H1 (cell line): ENCODE data around the gene CNRIP1. TPM values are rescaled to one million over a fixed set of nuclear protein-coding genes. Genes with fewer than 3 reads are reported as not detected.
"Not testable (repeated sequence)": the region's sequence is repeated elsewhere in the genome, so short reads cannot be mapped to it uniquely, and the experiment has no call there.

Experiments used
- CTCF ChIA-PET: fragments of 300-600 bp; sonication (Branson Sonifier 250); formaldehyde crosslinking; loops from one replicate; lab custom pipeline; 2021; ENCODE audit not compliant: partially characterized antibody; lab: Charles Lee
- POLR2A ChIA-PET: fragments of 300-600 bp; sonication (Branson Sonifier 250); formaldehyde crosslinking; loops from one replicate; lab custom pipeline; 2021; ENCODE audit warnings: inconsistent platforms; ENCODE audit not compliant: partially characterized antibody; lab: Charles Lee
- DNase-seq, 2 experiments: peaks; one replicate each; pipeline versions ENCODE4 v3.0.0 to v3.0.0-alpha.2; 2010 to 2022; ENCODE audit warnings: low spot score in 2 of 2, low read depth in 1 of 2, mixed read lengths in 1 of 2
- FAIRE-seq: peaks from 2 replicates; lab custom pipeline; 2011; peaks lifted over from hg19 to GRCh38; lab: Jason Lieb, UNC
- H2AFZ ChIP-seq: 2 replicates; pipeline ENCODE4 v1.8.1; 2012; ENCODE audit warnings: low read length, inconsistent platforms
- H2AK5ac ChIP-seq: 2 replicates; pipeline ENCODE4 v1.6.1; 2013; ENCODE audit warnings: low read depth, low read length
- H2BK120ac ChIP-seq: replicated peaks from 2 replicates; pipeline ENCODE3; 2013; ENCODE audit warnings: low read depth, low read length, inconsistent platforms
- H2BK12ac ChIP-seq: 2 replicates; pipeline ENCODE4 v1.6.1; 2013; ENCODE audit warnings: low read depth, low read length
- H2BK15ac ChIP-seq: 2 replicates; pipeline ENCODE4 v1.6.1; 2013; ENCODE audit warnings: low read length
- H2BK20ac ChIP-seq: 2 replicates; pipeline ENCODE4 v1.6.1; 2013; ENCODE audit warnings: low read length
- H2BK5ac ChIP-seq: 2 replicates; pipeline ENCODE4 v1.6.1; 2013; ENCODE audit warnings: low read depth, low read length
- H3K14ac ChIP-seq: 2 replicates; pipeline ENCODE4 v1.6.1; 2013; ENCODE audit warnings: inconsistent platforms; ENCODE audit not compliant: insufficient read length
- H3K18ac ChIP-seq: 2 replicates; pipeline ENCODE4 v1.6.1; 2013; ENCODE audit warnings: low read length; ENCODE audit errors: extremely low read depth
- H3K23ac ChIP-seq: 2 replicates; pipeline ENCODE4 v1.6.1; 2013; ENCODE audit warnings: inconsistent platforms; ENCODE audit not compliant: insufficient read length
- H3K23me2 ChIP-seq: 2 replicates; pipeline ENCODE4 v1.6.1; 2013; ENCODE audit warnings: low read depth, low read length
- H3K27ac ChIP-seq: 2 replicates; pipeline ENCODE4 v1.6.1; 2011; ENCODE audit warnings: low read depth, low read length, inconsistent platforms
- H3K27me3 ChIP-seq, 4 experiments: replicated peaks in 1 of 4; 1 replicate in 1 of 4; 2 replicates in 3 of 4; pipeline versions ENCODE4 v1.6.1 to v1.8.1; 2011 to 2013; ENCODE audit warnings: low read length in 3 of 4, mild to moderate bottlenecking in 3 of 4, inconsistent platforms in 2 of 4, mixed read lengths in 2 of 4, moderate library complexity in 1 of 4; ENCODE audit not compliant: control insufficient read depth in 3 of 4, insufficient read depth in 3 of 4; ENCODE audit errors: extremely low read depth in 1 of 4
- H3K36me3 ChIP-seq, 4 experiments: 2 replicates each; pipeline versions ENCODE4 v1.6.1 to v1.8.1; 2011 to 2013; ENCODE audit warnings: mild to moderate bottlenecking in 4 of 4, low read length in 3 of 4, moderate library complexity in 2 of 4, control low read depth in 1 of 4, inconsistent platforms in 1 of 4; ENCODE audit not compliant: insufficient read depth in 4 of 4, control insufficient read depth in 2 of 4
- H3K4ac ChIP-seq: replicated peaks from 2 replicates; pipeline ENCODE3; 2013; ENCODE audit warnings: low read length, low read depth, mixed read lengths, inconsistent platforms; ENCODE audit not compliant: insufficient read length
- H3K4me1 ChIP-seq, 4 experiments: replicated peaks in 1 of 4; 1 replicate in 1 of 4; 2 replicates in 3 of 4; pipeline versions ENCODE4 v1.6.1 to v1.8.1; 2011 to 2013; ENCODE audit warnings: low read length in 3 of 4, inconsistent platforms in 2 of 4, mixed read lengths in 1 of 4; ENCODE audit not compliant: insufficient read depth in 4 of 4, control insufficient read depth in 3 of 4
- H3K4me2 ChIP-seq, 2 experiments: 2 replicates each; pipeline versions ENCODE4 v1.6.1 to v1.8.1; 2011 to 2013; ENCODE audit warnings: low read depth in 2 of 2, low read length in 2 of 2, control low read depth in 1 of 2, inconsistent platforms in 1 of 2, mild to moderate bottlenecking in 1 of 2; ENCODE audit not compliant: insufficient read depth in 1 of 2
- H3K4me3 ChIP-seq, 4 experiments: fragments of 200-600, 300-600 bp in 1 of 4; sonication (generic), shearing (Covaris generic), sonication (Bioruptor Twin) in 1 of 4; 2 replicates each; pipeline versions ENCODE4 v1.5.1 to v1.8.1; 2011 to 2016; ENCODE audit warnings: low read length in 4 of 4, low read depth in 3 of 4, control low read depth in 2 of 4, inconsistent platforms in 2 of 4, mild to moderate bottlenecking in 2 of 4, mixed read lengths in 1 of 4, moderate library complexity in 1 of 4; ENCODE audit not compliant: insufficient read depth in 2 of 4; ENCODE audit errors: extremely low read depth in 1 of 4
- H3K56ac ChIP-seq: replicated peaks from 2 replicates; pipeline ENCODE3; 2013; ENCODE audit warnings: low read depth, mild to moderate bottlenecking, mixed read lengths, low read length, inconsistent platforms; ENCODE audit not compliant: insufficient read length
- H3K79me1 ChIP-seq: 2 replicates; pipeline ENCODE4 v1.6.1; 2013; ENCODE audit warnings: low read depth, low read length, control low read depth
- H3K79me2 ChIP-seq, 2 experiments: 2 replicates each; pipeline versions ENCODE4 v1.6.1 to v1.8.1; 2012 to 2013; ENCODE audit warnings: low read length in 2 of 2, mild to moderate bottlenecking in 2 of 2, inconsistent platforms in 1 of 2; ENCODE audit not compliant: insufficient read depth in 2 of 2, control insufficient read depth in 1 of 2
- H3K9ac ChIP-seq, 4 experiments: replicated peaks in 1 of 4; 1 replicate in 1 of 4; 2 replicates in 3 of 4; pipeline versions ENCODE4 v1.6.1 to v1.8.1; 2011 to 2013; ENCODE audit warnings: low read depth in 3 of 4, low read length in 3 of 4, control low read depth in 2 of 4, mild to moderate bottlenecking in 2 of 4, moderate library complexity in 2 of 4, inconsistent platforms in 1 of 4; ENCODE audit errors: extremely low read depth in 1 of 4
- H3K9me3 ChIP-seq, 2 experiments: 2 replicates each; pipeline versions ENCODE4 v1.6.1 to v1.8.1; 2012 to 2013; ENCODE audit warnings: mild to moderate bottlenecking in 2 of 2, moderate library complexity in 2 of 2, control low read depth in 1 of 2, inconsistent platforms in 1 of 2, low read depth in 1 of 2, low read length in 1 of 2, mixed read lengths in 1 of 2; ENCODE audit not compliant: insufficient read depth in 2 of 2
- H4K20me1 ChIP-seq, 2 experiments: replicated peaks in 1 of 2; 2 replicates each; pipeline versions ENCODE3 to v1.8.1; 2011 to 2013; ENCODE audit warnings: inconsistent platforms in 2 of 2, low read length in 2 of 2, mild to moderate bottlenecking in 1 of 2; ENCODE audit not compliant: insufficient read depth in 2 of 2, control insufficient read depth in 1 of 2
- H4K5ac ChIP-seq: 2 replicates; pipeline ENCODE4 v1.6.1; 2013; ENCODE audit warnings: low read length, low read depth, mixed read lengths, inconsistent platforms; ENCODE audit not compliant: insufficient read length
- H4K8ac ChIP-seq: 2 replicates; pipeline ENCODE4 v1.8.0; 2013; ENCODE audit warnings: mild to moderate bottlenecking, moderate library complexity, low read length, inconsistent platforms; ENCODE audit not compliant: insufficient read depth; ENCODE audit errors: extremely low read depth
- H4K91ac ChIP-seq: replicated peaks from 2 replicates; pipeline ENCODE3; 2013; ENCODE audit warnings: low read length, mixed read lengths, inconsistent platforms; ENCODE audit not compliant: insufficient read length
- WGBS, 2 experiments: shearing (Covaris generic) in 1 of 2; methylation state at CpG; one replicate each; pipeline versions ENCODE4 v1.1.6 to v1.1.7; 2013 to 2015; ENCODE audit warnings: low lambda C conversion rate in 2 of 2, mixed read lengths in 2 of 2, inconsistent platforms in 1 of 2, low coverage in 1 of 2, missing lambda C conversion rate in 1 of 2; ENCODE audit not compliant: insufficient replicate concordance in 2 of 2, insufficient coverage in 1 of 2, insufficient read length in 1 of 2; ENCODE audit errors: extremely low coverage in 1 of 2, missing lambda C conversion rate in 1 of 2; 5-methylcytosine and 5-hydroxymethylcytosine counted together
- polyA plus RNA-seq, 7 experiments: library from polyadenylated mRNA; depleted of rRNA in 3 of 7; stranded (reverse) in 5 of 7; unstranded in 2 of 7; fragments of >200 nt in 5 of 7; fragments of 200-250 nt in 2 of 7; gene quantifications; 1 replicate in 5 of 7; 2 replicates in 1 of 7; 4 replicates in 1 of 7; pipeline versions ENCODE4 v1.2.1 to v1.2.3, GENCODE V29; 2011 to 2013; ENCODE audit warnings: missing spikeins in 2 of 7, mixed read lengths in 2 of 7
- total RNA-seq: library from RNA; stranded (reverse); fragmentation: NEBNext Ultra II Directional; extraction: Animal tissue kit (Norgen Biotek cat#: 25700); gene quantifications from 2 replicates; pipeline ENCODE4 v1.2.1, GENCODE V29; 2021

The CNRIP1 gene
- total and polyA plus RNA-seq, 2 of the 8 experiments (the other 6 are each of a cell fraction or from before 2014, with no cell fraction given): 4.6 to 7.0 TPM

GRCh38 chr2:68349091-68349490 is 29.3 kb upstream of the CNRIP1 start:
- H3K23ac ChIP-seq, CTCF ChIA-PET, H3K79me2 ChIP-seq, H4K8ac ChIP-seq, H3K23me2 ChIP-seq, H3K14ac ChIP-seq, H3K56ac ChIP-seq, H4K20me1 ChIP-seq, H4K5ac ChIP-seq, FAIRE-seq, H2AK5ac ChIP-seq, H2BK5ac ChIP-seq, H4K91ac ChIP-seq, H2BK120ac ChIP-seq, H3K9ac ChIP-seq, H3K36me3 ChIP-seq, H3K27me3 ChIP-seq, DNase-seq, H2BK20ac ChIP-seq, H3K4me1 ChIP-seq, H3K4me3 ChIP-seq, H2BK15ac ChIP-seq, H3K4me2 ChIP-seq, H3K27ac ChIP-seq, H2BK12ac ChIP-seq, POLR2A ChIA-PET, H2AFZ ChIP-seq, H3K18ac ChIP-seq, H3K9me3 ChIP-seq, H3K79me1 ChIP-seq, H3K4ac ChIP-seq: not testable (repeated sequence)
- WGBS, 2 experiments: 82% methylated on average over 4 of the region's 4 CpGs; no CpG with 5 or more reads in 1 of the 2 experiments
